Non-pigmented ciliary epithelial cell (primary cell): ENCODE data around the gene PLEKHA7.

Experiments used
- DNase-seq: peaks from one replicate; pipeline ENCODE4 v3.0.0-alpha.2; 2010; ENCODE audit warnings: low read depth

Gene PLEKHA7

DNA sequence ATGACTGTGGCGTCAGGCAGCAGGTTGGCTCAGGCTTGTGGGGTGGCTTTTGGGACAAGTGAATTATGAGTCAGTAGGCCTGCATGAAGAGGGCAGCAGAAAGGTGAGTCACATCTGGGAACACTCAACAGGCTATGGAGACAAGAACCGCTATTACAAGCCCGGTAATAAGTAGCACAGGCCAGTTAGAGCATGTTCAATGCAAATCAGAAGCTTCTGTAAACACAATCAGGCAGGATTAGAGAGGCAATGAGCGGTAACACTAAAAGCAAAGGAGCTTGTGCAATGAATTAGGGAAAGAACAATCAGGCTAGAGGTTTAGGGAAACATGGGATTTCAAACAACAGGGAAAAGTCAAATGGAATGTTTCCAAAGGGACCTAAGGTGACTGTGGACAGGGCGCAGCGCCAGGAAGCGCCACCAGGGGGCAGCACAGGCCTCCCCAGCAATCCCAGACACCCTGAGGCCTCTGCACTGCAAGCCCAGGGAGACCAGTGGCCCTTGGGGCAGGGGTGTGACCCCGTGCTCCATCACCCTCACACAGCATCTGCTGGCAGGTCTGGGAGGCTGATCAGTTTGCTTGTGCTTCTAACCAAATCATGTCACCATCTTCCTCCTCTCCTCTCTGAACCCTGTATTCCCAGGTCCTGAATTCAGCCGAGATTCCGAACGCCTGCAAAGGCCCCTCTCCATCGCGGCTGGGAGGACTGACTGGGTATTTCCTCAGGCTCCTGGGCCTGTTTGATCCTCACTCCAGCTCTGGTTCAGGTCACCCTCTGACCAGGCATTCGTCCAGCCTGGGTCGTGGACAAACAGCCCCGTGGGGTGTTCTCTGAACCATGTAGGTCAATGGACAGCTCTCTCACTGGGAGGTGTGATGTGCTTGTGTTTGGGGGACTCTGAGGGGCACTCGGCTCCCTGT is 225.8 kb downstream of the PLEKHA7 start:
- peak; percentile 49 for DNase-seq

DNA sequence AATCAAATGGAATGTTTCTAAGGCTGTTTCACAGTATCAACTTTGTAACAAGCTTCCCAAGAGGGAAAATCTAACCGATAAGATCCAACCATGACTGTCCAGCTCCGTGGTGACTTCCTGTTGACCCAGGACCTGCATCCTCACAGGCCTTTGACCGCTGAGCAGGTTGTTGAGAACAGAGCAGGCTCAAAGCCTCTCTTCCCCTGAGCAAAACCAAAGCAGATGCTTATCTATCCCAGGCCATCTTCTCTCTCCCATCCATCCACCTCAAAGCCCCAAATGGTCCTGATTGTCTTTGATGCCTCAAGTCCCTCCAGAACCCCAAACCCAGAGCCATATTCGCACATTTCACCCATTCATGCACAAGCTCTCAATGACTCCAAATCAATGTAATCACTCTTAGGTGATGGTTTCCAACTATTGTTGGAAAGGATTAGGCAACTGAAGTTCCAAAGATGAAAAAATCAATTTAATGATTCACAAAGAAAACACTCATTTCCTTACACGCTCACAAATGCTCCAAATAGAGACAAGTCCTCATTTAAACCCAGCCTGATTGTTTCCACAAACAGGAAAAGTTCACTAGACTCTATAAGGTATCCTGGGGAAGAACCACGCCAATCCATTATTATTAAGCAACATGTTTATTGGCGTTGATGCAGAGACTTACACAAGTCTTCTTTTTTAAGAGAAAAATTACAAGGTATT is 227.0 kb downstream of the PLEKHA7 start:
- no peak for DNase-seq

- no peak for DNase-seq
Observed at GRCh38 chr11:16786131-16786530, 228.1 kb downstream of the PLEKHA7 start.

DNA sequence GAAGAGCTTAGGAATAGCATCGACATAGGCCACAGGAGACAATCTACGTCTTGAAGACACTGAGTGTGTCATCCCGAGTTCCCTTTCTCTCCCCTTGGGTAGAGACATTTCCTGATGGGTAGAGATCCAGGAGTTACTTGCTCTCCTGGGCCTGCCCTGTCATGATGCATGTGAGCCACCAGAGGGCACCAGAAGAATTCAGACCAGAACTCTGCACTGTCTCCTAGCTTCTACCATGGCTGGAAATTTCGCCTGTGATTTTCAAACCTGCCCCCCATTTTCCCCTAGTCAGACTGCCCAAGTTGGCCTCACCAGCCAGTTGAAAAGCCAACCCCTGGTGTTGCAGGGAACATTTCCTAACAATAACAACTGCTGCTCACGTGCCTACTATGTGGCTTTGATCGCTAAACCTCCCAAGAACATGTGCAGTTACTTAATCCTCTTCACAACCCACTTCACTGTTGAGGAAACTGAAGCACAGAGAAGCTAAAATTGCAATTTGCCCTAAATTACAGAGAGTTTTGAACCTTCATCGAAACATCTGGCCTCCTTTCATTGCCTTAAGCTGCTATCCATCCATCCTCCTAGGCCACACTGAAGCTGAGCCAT is 228.6 kb downstream of the PLEKHA7 start:
- no peak for DNase-seq

GRCh38 chr11:16784666-16785065 is 229.5 kb downstream of the PLEKHA7 start:
- DNase-seq = no peak

GRCh38 chr11:16784097-16784496 is 230.1 kb downstream of the PLEKHA7 start:
- DNase-seq = no peak

- DNase-seq = no peak
Observed at GRCh38 chr11:16783321-16783801, 230.9 kb downstream of the PLEKHA7 start.

DNA sequence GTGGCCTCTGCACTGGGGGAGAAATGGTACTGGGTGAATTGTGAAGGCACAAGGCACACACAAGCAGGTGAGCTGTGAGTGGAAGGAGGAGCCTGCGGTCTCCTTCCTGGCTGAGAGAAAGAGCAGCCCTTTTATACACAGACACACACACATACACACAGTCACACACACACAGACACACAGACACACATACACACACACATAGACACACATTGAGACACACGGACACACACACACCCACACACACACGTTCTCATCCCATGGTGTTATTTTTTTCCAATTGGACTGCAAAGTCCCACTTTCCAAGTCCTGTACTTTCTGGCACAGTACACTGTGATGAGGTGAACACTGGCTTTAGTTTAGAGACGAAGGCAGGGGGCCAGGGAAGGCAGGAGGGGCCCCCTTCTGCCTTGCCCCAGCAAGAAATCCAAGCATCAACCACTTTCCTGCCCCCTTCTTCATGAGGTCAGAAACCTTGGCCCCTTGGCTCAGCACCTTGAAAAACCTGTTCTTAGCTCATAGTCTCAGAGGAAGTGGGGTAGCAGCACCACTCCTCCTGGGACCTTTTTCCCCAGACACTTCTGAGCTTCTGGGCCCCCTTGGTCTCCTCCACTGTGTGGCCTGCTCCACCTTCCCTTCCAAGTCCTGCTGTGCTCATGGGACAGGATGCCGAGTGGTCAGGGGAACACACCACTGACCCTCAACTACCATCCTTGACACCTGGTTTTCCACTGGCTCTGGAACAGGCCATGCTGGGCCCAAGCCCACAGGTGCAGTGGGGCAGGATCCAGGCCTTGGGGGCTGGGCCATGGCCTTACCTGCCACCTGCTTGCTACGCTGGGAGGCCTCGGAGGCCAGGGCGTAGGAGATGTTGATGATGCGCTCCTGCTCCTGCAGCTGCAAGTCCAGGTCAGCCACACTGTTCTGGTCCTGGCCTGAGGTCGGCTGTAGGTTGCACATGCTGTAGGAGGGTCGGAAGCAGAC is 232.0 kb downstream of the PLEKHA7 start:
- no peak for DNase-seq

DNA sequence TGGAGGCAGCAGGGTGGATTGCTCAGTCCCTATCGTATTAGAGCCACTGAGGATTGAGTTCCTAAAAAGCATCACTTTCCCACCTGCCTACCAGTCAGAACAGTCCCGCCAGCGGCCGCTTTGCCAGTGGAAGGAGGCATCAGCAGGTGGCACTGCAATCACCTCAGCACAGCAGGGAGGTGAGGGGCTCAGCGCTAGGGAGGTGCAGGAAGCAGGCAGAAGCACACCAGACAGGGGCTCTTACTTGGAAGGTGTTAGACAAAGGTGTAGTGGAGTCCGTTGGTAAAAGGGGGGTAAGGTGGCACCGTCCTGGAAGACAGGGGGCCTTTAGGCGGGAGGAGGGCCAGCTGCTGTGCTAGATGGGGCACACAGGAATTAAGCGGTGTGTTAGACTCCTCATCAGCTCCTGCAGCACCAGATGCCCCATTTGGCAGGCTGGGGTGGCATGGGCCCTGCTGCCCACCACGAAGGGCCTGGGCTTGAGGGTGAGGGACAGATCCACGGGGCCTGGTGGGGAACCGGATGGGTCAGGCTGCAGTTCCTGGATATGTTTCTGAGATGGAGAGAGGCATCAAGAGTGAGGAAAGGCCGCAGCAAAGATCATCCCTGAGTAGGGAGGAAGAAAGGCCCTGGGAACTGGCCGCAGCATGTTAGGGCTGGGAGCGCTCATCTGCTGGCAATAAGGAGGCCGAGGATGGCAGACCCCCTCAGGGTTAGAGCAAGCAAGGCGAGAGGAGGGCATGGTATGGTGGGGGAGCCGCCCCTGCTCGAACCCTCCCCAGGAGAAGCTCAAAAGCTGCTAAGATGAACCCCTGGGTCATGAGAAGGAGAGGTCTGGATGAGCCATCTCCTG is 233.3 kb downstream of the PLEKHA7 start:
- DNase-seq = no peak

DNA sequence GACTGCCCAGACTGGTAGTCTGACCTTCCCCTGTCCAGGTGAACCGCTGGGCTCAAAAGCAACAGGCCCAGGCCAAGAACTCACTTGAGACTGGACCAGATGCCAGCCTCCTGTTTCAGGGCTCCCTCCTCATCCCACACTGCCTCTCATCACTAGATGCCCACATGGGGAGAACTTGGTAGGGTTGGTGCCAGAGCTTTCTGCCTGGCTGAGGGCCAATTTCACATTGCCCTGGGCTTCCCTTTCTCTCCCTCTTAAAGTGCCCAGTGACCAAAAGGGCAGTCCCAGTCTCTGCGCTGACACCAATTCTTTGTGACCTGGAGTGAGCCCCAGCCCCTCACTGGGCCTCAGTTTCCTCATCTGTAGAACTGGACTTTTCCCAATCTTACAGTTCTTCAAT is 234.1 kb downstream of the PLEKHA7 start:
- DNase-seq = no peak

GRCh38 chr11:16779436-16779835 is 234.8 kb downstream of the PLEKHA7 start:
- DNase-seq = no peak

DNA sequence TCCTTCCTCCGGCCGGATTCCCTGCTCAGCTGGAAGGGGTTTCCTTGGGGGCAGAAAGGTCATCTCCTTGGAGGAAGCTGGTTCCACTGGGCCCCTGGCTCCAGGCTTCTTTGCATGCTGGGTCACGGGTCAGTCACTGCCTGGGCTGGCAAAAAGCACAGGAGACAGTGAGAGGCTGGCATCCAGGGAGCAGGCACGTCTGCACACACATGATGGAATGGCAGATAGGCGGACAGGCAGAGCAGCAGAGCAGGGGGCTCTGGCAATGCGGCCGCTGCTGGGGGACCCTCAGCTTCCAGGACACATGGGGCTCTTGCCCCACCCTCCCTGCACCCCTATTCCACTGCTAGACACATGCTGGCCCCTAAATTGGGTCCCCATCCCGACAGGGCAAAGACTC is 235.3 kb downstream of the PLEKHA7 start:
- DNase-seq = no peak

DNA sequence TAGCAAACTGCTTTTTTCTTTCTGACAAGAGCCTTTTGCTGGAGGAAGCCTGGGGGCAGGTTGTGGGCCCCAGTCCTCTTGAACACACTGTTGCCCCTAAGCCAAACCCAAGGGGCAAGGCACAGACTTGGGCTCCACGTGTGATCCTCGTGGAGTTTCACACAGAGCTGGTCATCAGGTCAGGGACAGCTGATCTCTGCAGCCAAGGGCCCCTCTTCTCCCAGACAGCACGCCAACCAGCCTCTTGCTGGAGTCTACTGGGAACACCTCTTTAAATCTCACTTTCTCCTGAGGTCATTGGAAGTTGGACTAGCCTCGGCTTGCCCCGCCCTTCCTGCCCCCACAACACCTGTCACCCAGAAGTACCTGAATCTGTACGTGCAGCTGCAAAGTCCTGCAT is 235.9 kb downstream of the PLEKHA7 start:
- no peak for DNase-seq

GRCh38 chr11:16777613-16777975 is 236.6 kb downstream of the PLEKHA7 start:
- DNase-seq = no peak

DNA sequence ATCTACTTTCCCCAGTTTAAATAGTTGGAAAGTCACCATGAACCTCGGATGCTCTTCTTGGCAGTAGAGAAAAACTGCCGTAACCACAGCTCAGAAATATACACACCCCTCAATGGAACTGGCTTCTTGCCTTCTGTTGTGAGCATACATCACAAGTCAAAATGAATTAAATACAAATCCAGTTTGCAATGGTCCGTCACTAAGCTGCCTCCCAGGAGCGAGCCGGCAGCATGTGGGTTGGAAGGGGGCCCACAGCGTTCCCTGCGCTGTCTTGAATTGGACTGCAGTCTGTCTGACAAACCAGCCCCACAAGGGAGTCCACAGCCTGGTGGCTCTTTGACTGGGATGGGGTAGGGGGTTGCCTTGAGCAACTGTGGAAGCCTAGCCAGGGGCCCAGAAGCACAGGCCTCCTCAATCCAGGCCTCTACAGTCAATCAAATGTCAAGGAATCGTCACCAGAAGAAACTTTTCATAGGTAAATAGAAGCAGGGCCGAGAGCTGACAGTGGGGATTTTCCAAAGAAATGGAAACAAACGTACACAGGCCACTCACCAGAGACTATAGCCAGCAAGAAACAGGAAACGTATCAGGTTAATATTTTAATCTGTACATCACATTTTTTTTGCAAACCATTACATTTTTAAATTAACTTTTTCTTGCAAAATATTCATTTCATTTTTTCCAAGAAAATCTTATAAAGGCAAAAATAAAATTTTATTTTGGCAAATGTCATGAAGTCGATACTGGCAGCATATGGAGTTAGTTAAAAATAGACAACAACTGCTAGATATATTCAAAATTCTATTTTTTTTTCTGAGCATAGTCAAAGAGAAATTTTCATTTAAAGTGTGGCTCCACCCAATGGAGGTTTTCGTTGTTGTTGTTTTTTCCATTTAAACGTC is 237.3 kb downstream of the PLEKHA7 start:
- no peak for DNase-seq

DNA sequence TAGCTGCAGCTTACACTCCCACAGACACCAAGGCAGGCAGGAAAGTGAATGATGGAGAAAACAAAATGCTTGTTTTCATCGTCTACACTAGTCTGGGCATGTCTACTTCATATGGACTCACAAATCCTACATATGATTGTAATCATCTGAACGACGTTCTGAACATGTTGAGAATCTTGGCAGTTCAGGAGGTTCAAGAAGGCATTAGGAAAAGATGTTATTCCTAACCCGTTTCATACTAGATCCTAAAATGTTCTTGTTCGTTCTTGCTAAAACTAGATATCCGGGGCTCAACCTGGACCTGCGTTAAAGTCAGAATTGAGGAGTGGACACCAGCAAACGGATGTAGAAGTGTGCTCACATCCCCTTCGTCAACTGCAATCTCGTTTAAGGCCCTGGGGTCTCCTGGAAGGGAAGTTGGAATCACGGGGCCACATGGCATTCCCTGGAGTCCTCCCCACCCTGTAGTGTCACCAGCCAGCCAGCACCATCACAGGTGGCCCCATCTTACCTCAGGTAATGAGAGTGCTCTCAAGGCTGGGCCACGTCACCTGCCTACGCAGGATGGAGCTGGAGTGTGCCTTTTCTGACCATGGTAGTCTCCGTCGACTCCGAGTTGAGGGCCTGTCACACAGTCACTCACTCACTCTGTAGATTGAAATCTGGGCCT is 238.5 kb downstream of the PLEKHA7 start:
- no peak for DNase-seq

DNA sequence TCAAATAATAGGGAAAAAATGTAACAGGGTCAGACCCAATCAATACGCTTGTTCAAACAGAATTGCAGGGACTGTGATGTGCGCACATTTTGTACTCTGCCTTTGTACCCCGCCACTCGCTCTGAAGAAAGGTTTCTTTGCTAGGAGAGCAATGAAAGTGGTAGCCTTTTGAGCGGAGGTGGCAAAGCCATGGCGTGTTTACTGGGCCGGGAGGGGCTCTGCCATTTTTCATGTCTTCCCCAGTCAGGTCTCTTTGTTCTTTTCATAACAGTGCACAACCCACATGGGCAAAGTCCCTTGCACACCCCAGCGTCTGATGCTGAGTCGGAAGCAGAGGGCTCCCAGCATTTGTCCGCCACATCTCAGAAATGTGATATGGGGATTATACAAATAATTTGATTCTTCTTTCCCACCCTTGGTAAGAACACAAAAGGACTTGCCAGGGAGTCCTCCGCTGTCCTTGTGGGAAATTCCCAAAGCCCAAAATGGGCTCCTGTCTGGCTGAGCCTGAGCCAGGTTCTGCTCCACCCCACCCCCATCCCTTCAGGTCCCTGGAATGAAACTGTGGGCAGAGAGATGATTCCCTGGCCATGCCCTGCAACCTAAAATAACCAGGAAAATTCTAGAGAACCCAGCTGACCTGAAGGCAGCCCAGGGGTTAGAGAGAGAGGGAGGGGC is 239.1 kb downstream of the PLEKHA7 start:
- DNase-seq = no peak
